OCI-LY7 (cell line): ENCODE measurements around the gene CHST8.

Experiments
- EZH2phosphoT487 ChIP-seq: fragments of 200-600 bp; sonication (generic); IDR thresholded peaks from 2 replicates; pipeline ENCODE4 v1.6.1; 2018; ENCODE audit warnings: low read depth, borderline replicate concordance, mild to moderate bottlenecking, mixed run types, antibody characterized with exemption, low read length, moderate library complexity, mixed read lengths
- TF ChIP-seq, protein P1 (sequence below): fragments of 200-600 bp; sonication (generic); conservative IDR thresholded peaks from 2 replicates; pipeline ENCODE4 v1.5.1; 2014; ENCODE audit warnings: mild to moderate bottlenecking, antibody characterized with exemption, low read length, moderate library complexity, mixed read lengths

DNA sequence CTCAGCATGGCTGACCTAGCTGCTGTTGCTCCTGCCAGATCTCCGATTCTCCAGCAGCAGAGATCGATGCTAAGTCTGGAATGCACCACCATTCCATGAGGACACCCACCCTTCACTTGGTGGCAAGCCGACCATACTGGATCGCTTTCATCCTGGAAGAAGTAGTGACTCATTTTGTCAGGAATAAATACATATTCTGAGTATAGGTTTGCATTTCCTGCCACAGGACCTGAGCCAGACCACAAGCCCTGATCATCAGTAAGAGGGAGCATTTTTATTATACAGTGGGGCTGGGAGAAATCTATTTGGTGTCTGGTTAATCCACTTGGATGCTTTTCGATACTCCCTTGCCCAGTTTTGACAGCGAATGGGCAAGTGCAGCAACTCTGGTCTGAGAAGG is 164.0 kb downstream of the CHST8 start:
- TF ChIP-seq, protein P1, sequence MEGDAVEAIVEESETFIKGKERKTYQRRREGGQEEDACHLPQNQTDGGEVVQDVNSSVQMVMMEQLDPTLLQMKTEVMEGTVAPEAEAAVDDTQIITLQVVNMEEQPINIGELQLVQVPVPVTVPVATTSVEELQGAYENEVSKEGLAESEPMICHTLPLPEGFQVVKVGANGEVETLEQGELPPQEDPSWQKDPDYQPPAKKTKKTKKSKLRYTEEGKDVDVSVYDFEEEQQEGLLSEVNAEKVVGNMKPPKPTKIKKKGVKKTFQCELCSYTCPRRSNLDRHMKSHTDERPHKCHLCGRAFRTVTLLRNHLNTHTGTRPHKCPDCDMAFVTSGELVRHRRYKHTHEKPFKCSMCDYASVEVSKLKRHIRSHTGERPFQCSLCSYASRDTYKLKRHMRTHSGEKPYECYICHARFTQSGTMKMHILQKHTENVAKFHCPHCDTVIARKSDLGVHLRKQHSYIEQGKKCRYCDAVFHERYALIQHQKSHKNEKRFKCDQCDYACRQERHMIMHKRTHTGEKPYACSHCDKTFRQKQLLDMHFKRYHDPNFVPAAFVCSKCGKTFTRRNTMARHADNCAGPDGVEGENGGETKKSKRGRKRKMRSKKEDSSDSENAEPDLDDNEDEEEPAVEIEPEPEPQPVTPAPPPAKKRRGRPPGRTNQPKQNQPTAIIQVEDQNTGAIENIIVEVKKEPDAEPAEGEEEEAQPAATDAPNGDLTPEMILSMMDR, result no peak
- TF ChIP-seq EZH2phosphoT487, result no peak
